ENCODE measurements around the gene CRB3. TPM values are rescaled to one million over a fixed set of nuclear protein-coding genes. Genes with fewer than 3 reads are reported as not detected.

Gene CRB3
- total RNA-seq, 1 experiment from 2014 or later: not detected

GRCh38 chr19:6450166-6450565 is 13.9 kb upstream of the CRB3 start:
- no peak for DNase-seq (ENCODE audit: low read depth in 1 of 2, low spot score in 2 of 2)
- no peaks in the 10 kb centered on the region for H3K9me3 ChIP-seq (replicated peaks)
- H3K36me3 ChIP-seq: no peaks in the 10 kb centered on the region
- no peak overlapping the region for H3K27ac ChIP-seq
- no peak overlapping the region for H3K4me3 ChIP-seq
- H3K27me3 ChIP-seq (replicated peaks): no peaks in the 10 kb centered on the region
- H3K4me1 ChIP-seq (replicated peaks): no peaks in the 10 kb centered on the region

DNA sequence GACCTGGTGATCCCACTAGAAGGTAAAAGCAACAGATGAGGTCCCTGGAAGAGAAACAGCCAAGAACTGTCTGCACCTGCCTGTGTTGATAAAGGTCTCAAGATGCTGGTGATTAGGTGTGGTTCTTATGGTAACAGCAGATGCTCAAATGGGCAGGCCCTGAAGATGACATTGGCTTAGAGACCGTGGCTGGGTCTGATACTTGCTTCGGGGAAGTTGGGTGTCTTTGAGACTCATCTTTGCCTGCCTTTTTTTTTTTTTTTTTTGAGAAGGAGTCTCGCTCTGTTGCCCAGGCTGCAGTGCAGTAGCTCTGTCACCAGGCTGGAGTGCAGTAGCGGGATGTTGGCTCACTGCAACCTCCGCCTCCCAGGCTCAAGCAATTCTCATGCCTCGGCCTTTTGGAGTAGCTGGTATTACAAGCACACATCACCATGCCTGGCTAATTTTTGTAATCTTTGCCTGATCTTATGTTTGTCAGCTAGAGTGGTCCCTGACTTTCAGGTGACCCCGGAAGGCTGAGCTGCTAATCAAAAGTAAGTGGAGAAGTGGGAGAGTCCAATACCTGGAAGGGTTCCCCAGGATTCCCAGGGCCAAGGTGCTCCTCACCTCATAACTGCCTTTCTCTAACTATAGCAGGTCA is 12.4 kb upstream of the CRB3 start:
- H3K4me1 ChIP-seq (replicated peaks): no peaks in the 10 kb centered on the region
- H3K36me3 ChIP-seq: no peaks in the 10 kb centered on the region
- no peak overlapping the region for H3K4me3 ChIP-seq
- H3K27me3 ChIP-seq (replicated peaks): no peaks in the 10 kb centered on the region
- DNase-seq (ENCODE audit: low read depth in 1 of 2, low spot score in 2 of 2): no peak
- no peak overlapping the region for H3K27ac ChIP-seq
- no peaks in the 10 kb centered on the region for H3K9me3 ChIP-seq (replicated peaks)

DNA sequence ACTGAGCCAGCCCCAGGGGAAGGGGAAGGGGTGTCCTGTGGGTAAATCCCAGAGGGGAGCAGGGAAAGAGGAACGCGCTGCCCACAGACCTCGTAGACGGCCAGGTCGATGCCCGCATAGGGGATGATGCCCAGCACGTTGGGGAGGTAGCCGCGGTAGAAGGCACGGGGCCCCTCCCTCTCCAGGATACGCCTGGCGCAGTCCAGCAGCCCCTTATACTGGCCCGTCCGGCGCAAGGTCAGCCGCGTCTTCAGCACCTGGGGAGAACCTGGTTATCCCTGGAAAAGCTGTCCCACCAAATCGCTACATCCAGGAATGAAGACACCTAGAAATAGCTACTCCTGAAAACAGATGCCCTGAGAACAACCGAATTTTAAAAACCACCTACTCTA is 11.9 kb upstream of the CRB3 start:
- no peaks in the 10 kb centered on the region for H3K36me3 ChIP-seq
- H3K9me3 ChIP-seq (replicated peaks): no peaks in the 10 kb centered on the region
- no peak overlapping the region for H3K4me3 ChIP-seq
- H3K27me3 ChIP-seq (replicated peaks): no peaks in the 10 kb centered on the region
- no peaks in the 10 kb centered on the region for H3K4me1 ChIP-seq (replicated peaks)
- DNase-seq (ENCODE audit: low read depth in 1 of 2, low spot score in 2 of 2): no peak
- no peak overlapping the region for H3K27ac ChIP-seq

DNA sequence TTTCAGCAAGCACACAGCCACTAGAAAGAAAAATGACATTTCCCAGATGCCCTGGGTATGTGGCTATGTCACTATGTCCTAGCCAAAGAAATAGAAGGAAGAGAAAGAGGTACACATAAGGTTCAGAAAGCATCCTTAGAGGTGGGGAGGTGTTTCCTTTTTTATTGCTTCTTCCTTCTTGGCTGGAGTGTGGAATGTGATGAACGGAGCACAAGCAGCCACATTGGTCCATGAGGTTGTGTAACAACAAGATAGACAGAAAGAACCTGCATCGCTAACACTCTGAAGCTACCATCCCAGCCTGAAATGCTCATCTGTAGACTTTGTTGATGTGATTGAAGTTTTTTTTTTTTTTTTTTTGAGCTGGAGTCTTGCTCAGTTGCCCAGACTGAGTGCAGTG is 11.2 kb upstream of the CRB3 start:
- Histone ChIP-seq H3K4me3 (no peak overlapping the region), H3K4me1 (replicated peaks) (no peaks in the 10 kb centered on the region), H3K9me3 (replicated peaks) (no peaks in the 10 kb centered on the region), H3K27me3 (replicated peaks) (no peaks in the 10 kb centered on the region), H3K27ac (no peak overlapping the region), H3K36me3 (no peaks in the 10 kb centered on the region)
- DNase-seq (ENCODE audit: low read depth in 1 of 2, low spot score in 2 of 2): no peak

DNA sequence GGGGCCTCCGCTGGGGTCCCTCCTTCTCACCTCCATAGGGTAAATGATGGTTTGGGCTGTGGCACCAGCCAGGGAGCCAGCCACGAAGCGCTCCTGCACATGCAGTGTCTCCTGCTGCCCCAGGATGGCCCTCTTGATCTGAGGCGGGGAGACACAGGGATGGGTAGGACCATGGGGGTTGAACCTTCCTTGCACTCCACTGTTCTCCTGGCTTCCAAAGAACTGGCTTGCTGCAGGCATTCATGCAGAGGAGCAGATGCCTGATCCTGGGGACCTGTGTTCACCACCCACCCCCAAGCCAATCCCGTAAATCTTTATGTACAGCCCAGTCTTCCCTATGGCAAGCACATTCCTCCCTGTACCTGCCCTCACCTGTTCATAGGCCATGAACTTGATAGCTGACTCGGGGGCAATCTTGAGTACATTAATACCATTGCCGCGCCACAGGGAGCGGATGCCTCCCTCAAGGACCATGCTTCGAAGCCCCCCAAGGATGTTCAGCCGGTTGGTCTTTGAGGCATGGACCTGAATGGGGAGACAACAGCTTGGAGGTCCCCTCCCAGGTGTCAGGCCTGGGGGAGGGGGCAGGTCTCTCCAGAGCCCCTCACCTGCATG is 10.0 kb upstream of the CRB3 start:
- Histone ChIP-seq H3K4me1 (replicated peaks) (no peaks in the 10 kb centered on the region), H3K27me3 (replicated peaks) (peaks cover 3% of the 10 kb centered on the region; the same call in 1 of the 2 replicates)
- no peak for DNase-seq (ENCODE audit: low read depth in 1 of 2, low spot score in 2 of 2)

GRCh38 chr19:6455924-6456323 is 8.1 kb upstream of the CRB3 start:
- Histone ChIP-seq H3K4me1 (replicated peaks) (peaks cover 14% of the 10 kb centered on the region), H3K9me3 (replicated peaks) (no peaks in the 10 kb centered on the region), H3K36me3 (no peaks in the 10 kb centered on the region), H3K27ac (no peak overlapping the region), H3K4me3 (no peak overlapping the region), H3K27me3 (replicated peaks) (peaks cover 8% of the 10 kb centered on the region; the same call in 1 of the 2 replicates)
- no peak for DNase-seq (ENCODE audit: low read depth in 1 of 2, low spot score in 2 of 2)

More for the DNA sequence above, 10.0 kb upstream of the CRB3 start:
- Histone ChIP-seq H3K36me3 (no peaks in the 10 kb centered on the region), H3K9me3 (replicated peaks) (no peaks in the 10 kb centered on the region), H3K4me3 (no peak overlapping the region), H3K27ac (no peak overlapping the region)

GRCh38 chr19:6457958-6458694 is 5.9 kb upstream of the CRB3 start:
- Histone ChIP-seq H3K27me3 (replicated peaks) (peaks cover 10% of the 10 kb centered on the region), H3K27ac (no peak overlapping the region), H3K36me3 (no peaks in the 10 kb centered on the region), H3K4me1 (replicated peaks) (peaks cover 14% of the 10 kb centered on the region), H3K4me3 (no peak overlapping the region), H3K9me3 (replicated peaks) (no peaks in the 10 kb centered on the region)
- no peak for DNase-seq (ENCODE audit: low read depth in 1 of 2, low spot score in 2 of 2)

DNA sequence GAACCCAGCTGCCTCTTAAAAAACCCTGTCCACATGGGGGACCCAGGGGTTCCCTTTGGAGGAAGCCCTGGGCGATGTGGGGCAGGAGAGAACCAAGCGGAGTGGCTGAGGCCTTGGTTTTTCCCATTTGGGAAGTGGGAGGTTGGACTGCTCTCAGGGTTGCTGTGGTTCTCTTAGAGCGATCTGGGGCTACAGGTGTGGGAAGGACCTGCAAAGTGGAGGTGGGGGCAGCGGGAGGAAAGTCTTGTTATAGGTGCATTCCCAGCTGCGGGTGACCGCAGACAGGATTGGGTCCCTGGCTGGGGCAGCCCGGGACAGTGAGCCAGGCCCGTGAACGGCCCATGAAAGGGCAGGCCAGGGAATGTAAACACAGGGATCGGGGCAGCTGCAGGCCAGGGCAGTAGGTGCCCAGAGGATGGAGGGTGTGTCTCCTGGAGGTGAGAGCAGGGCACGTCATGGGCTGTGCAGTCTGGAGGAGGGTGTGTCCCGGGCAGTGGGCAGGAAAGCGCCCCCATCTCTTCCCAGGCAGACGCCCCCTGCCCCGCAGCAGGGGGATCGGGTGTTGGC is 5.3 kb upstream of the CRB3 start:
- DNase-seq (ENCODE audit: low read depth in 1 of 2, low spot score in 2 of 2): no peak
- Histone ChIP-seq H3K4me1 (replicated peaks) (peaks cover 14% of the 10 kb centered on the region), H3K4me3 (no peak overlapping the region), H3K27ac (no peak overlapping the region), H3K27me3 (replicated peaks) (peaks cover 16% of the 10 kb centered on the region), H3K9me3 (replicated peaks) (no peaks in the 10 kb centered on the region), H3K36me3 (no peaks in the 10 kb centered on the region)

DNA sequence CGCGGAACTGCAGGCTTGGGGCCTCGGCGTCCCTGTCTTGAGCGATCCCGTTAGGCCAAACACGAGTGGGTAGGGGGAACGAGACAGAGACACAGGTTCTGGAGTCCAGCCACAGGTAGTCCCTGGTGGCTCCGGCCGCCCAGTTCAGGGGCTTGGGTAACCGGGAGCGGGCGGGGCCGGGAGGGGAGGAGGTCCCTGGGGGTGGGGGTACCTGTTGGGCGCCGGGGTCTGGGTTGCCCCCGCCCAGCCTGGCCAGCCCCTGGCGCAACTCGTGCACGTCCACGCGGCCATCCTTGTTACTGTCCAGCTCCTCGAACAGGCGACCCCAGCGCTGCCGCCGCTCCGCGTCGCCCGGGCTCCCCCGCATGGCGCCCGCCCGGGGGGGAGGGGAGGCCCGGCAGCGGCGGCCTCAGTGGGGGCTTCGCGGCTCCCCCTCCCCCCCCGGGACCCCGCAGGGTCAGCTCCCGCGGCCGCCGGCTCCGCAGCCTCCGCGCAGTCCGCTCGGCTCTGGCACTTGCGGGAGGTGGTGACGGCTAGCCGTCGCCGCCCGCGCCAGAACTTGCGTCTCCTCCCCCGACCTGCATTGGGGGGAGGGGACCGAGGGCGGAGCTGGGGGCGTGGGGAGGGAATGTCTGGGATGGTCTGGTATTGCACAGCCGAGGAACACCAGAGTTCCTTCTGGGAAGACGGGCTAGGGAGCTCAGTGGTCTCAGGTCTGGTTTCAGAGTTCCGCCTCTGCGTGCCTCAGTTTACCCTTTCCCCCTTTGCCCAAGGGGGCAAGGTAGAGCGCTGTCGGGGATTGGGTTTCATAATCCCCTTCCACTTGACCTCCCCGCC is 4.6 kb upstream of the CRB3 start, which contains the start of gene SLC25A23:
Gene SLC25A23 (minus strand): TSS at position 531 of the 837 bp plus-strand sequence. CDS start 164 bp downstream, at position 367.
- DNase-seq (ENCODE audit: low read depth in 1 of 2, low spot score in 2 of 2): no peak
- H3K9me3 ChIP-seq (replicated peaks): no peaks in the 10 kb centered on the region

GRCh38 chr19:6460099-6460884 is 3.8 kb upstream of the CRB3 start:
- peak overlapping the region; percentile 40 for H3K4me3 ChIP-seq

More for the DNA sequence above, 4.6 kb upstream of the CRB3 start, which contains the start of gene SLC25A23:
- Histone ChIP-seq H3K4me1 (replicated peaks) (peaks cover 14% of the 10 kb centered on the region), H3K27me3 (replicated peaks) (peaks cover 23% of the 10 kb centered on the region), H3K36me3 (no peaks in the 10 kb centered on the region), H3K27ac (no peak within 1 kb of the TSS), H3K4me3 (peak within 1 kb of the TSS; percentile 40)

GRCh38 chr19:6465006-6465405 is 935 bp downstream of the CRB3 start:
- H3K36me3 ChIP-seq: no peaks in the 10 kb centered on the region
- no peak overlapping the region for H3K27ac ChIP-seq
- DNase-seq (ENCODE audit: low read depth in 1 of 2, low spot score in 2 of 2): no peak
- peaks cover 7% of the 10 kb centered on the region for H3K4me1 ChIP-seq (replicated peaks)
- H3K4me3 ChIP-seq: no peak overlapping the region
- no peaks in the 10 kb centered on the region for H3K9me3 ChIP-seq (replicated peaks)
- H3K27me3 ChIP-seq (replicated peaks): peaks cover 42% of the 10 kb centered on the region

More at GRCh38 chr19:6460099-6460884, 3.8 kb upstream of the CRB3 start:
- Histone ChIP-seq H3K27me3 (replicated peaks) (peaks cover 31% of the 10 kb centered on the region), H3K36me3 (no peaks in the 10 kb centered on the region), H3K4me1 (replicated peaks) (peaks cover 14% of the 10 kb centered on the region), H3K27ac (no peak overlapping the region), H3K9me3 (replicated peaks) (no peaks in the 10 kb centered on the region)
- DNase-seq (ENCODE audit: low read depth in 1 of 2, low spot score in 2 of 2): peak; percentile 94 to 96

GRCh38 chr19:6465663-6466062 is 1.6 kb downstream of the CRB3 start:
- Histone ChIP-seq H3K4me1 (replicated peaks) (peaks cover under 1% of the 10 kb centered on the region), H3K27me3 (replicated peaks) (peaks cover 42% of the 10 kb centered on the region), H3K9me3 (replicated peaks) (no peaks in the 10 kb centered on the region), H3K27ac (no peak overlapping the region), H3K4me3 (no peak overlapping the region), H3K36me3 (no peaks in the 10 kb centered on the region)
- DNase-seq (ENCODE audit: low read depth in 1 of 2, low spot score in 2 of 2): no peak
